Urothelium cell line (cell line): ENCODE measurements around the gene KCNA2.
A peak's percentile ranks its signal among the peaks of the same experiment; 100 is the strongest.

Source experiments
- DNase-seq: peaks from one replicate; pipeline ENCODE4 v3.0.0; 2011; ENCODE audit warnings: low spot score, mixed read lengths
- FAIRE-seq: peaks from 2 replicates; lab custom pipeline; 2011; peaks lifted over from hg19 to GRCh38; lab: Jason Lieb, UNC

KCNA2 gene

DNA sequence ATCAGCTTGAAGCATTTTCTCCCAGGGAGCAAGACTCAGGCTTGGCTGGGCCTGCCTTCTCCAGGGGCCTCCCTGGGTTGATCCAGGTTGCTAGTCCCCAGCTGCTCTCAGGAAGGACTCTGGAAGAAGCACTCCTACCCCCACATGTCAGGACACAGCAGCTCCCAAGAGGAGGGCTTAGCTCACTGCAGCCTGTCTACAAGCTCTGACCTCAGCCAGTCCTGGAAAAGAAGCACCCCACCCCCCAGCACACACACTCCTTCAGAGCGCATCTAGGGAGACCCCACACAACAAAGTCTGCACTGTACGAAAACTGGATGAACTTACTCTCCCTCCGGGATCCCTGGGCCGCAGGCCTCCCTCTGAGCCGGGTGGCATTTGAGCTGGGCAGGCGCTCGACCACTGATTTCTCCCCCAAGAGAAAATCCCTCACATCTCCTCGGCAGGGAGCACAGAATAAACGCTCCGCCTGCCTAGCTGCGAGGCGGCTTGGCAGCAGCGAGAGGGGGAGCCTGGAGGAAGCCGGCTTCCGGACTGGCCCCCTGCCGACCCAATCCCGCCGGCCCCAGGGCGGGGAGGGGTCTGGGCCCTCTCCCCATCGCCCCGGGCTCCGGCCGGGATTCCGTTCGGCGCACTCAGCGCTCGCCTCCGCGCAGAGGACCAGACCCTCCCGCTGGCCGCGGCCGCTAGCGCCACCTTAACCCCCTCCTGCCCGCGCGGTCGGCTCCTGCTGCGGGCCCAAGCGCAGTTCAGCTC is at the start of gene KCNA2:
TSS of gene KCNA2 (minus strand) at position 458 of the 756 bp plus-strand sequence. CDS start 1,576 bp downstream, outside the sequence.
- FAIRE-seq: peak; percentile 9
- DNase-seq: peak; percentile 85

DNA sequence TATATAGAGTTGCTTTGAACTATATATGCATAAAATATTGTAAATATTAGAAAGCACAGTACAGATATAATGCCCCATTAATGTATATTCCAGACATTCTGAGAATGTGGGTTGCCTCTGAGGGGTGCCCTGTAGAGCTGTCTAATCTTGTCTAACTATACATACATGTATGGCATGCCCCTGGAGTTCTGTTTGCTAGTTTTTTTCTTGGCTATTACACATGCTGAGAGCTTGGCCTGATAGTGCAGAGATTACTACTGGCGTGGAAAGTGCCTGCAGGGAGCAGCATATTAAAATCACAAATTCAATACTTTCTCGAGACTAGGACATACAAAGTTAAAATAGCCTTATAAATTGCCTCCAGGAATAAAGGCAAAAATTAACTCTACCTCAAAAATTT is 44.5 kb upstream of the KCNA2 start:
- no peak for DNase-seq
- FAIRE-seq: no peak

DNA sequence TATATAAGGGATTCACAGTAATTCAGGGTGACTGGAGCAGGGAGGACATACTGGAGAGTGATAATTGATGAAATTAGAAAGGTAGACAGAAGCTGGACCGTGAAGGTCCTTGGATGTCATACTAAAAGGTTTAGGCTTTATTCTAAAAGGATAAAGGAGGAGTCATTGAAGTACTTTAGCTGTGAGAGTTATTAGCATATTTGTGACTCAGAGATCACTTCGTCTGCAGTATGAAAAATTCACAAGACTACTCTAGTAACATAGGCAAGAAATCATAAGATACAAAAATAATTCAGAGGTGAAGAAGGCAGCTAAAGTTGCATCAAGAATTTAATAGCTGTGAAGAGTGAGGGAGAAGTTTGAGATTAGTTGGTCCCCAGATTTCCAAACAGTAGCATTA is 42.3 kb upstream of the KCNA2 start:
- DNase-seq (no peak), FAIRE-seq (no peak)

DNA sequence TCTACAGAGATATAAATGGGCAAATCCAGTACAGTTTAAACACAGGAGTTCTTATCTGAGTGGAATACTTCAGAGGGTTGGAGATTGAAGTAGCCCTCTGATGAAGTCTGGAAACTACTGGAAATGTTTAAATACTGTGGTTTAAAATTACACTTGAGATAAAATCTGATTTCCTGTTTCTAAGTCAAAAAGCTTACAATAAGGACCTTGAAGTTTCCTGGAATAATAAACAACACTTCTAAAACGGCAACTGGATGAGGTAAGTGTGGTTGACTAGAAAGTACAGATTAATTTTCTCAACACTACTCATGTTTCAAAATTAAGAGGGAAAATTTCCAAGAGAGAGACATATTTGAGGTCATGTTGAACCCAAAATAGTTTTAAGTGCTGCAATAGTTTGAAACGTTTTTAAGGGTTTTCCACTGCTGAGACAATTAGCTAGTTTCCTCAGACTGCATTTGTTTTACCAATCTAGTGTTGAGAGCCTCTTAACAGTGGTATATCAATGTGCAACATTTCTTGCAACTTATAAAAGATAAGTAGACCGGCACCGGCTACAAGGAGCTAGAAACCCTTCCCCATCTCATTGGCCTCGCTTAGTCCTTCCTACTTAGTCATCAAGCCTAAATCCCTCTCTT is 41.2 kb upstream of the KCNA2 start:
- FAIRE-seq (no peak), DNase-seq (no peak)

DNA sequence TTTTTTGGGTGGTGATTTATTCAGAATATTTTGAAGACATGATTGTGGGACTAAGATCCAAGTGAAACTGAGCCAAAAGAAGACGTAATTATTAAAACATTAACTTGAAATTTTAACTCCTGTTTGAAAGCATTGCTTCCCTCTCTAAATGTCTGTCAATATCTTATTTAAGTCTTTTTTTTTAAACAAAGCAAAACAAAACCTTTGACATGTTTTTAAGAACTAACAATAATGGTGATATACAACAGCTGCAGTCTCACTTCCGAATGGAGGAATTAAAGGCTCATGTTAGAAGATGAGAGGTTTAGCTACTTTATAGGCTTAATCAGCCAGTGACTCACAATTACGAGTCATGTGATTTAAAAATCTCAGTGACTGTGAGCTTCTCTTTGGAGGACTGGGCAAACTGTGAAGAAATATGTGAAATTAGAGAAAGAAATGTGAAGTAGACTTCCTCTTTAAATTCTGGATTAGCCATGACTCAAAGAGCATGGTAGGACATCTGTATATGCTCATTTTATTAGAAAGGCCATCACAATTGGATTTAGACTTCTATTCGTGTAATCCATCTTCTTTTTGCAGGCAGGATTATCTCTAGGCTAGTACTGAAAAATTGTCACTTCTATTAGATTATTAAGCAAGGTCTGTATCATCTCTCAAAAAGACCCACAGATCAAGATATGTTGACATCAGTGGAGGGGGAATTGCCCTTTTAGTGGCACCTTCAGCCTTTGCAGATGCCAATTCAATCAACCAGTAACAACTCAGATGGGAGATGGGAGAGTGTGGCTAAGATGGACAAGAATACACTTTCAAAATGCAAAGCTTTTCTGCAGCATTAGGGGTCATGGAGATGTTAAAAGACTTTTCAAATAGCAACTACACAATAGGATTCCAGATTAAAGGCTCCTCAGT is 39.9 kb upstream of the KCNA2 start:
- no peak for FAIRE-seq

DNA sequence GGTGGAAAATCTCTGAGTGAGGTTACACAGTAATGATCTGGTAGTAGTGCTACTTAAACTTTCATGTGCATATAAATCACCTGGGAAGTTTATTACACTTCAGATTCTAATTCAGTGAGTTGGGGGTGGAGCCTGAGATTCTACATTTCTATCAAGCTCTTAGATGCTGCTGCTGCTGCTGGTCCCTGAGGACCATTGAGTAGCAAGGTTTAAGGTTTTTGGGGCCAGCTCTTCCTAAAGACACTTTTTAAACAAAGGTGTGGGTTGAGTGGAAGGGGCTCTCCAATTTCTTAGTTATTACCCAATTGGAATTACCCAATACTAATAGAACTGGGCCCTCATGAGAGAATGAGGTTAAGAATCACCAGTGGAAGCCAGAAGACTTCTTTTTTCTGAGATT is 39.1 kb upstream of the KCNA2 start:
- DNase-seq (no peak), FAIRE-seq (no peak)

More for the DNA sequence above, 39.9 kb upstream of the KCNA2 start:
- peak; percentile 37 for DNase-seq

DNA sequence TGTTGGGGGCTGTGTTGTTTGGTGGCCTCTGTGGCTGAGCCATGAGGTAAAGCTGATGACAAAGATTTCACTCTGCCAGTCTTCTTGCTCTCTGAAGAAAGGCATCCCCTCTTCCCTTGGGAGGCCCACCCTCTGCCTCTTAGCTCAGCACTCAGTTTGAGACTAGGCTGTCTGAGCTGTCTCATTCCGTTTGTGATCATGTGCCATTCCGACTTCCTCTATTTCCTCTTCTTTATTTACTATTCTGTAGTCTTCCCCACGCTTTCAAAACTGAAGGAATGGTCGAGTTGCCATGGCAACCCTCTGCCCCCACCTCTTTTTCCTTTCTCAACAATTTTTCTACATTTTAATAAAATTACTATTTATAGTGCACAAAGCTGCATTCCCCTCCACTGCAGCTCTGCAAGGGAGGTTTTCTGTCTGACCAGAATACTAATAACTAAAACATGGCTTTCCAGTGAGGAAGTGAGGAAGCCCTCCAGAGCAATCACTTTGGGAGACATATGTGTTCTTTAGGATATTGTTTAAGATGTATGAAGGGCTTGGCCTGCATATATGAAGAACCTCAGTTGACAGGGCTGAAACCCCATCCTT is 37.8 kb upstream of the KCNA2 start:
- FAIRE-seq (no peak), DNase-seq (no peak)

DNA sequence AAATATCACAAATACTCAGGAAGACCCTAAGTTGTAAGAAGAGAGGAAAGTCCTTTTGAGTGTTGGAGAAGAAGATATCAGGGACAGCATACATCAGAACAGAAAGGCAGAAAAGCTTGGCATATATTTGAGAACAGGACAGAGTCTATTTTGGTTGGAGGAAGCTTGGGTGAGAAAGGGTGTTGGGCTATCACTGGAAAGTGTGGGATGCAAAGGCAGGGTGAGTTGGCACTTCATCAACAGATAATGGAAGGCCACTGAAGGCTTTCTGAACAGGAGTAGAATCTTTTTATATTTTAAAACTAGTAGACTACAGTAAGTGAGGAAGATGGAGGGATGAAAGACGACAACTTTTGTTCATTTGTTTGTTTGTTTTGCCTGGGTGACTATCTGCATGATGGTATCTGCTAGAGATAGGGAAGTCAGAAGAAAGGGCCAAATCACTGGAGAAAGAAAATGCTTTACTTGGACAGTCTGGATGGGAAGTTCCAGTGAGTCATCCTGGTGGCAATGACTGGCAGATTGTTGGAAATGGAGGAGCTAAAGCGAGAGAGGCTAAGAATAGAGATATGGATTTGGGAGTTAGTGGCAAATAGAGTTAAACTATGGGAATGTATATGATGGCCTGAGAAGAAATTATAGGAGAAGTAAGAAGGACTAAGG is 33.7 kb upstream of the KCNA2 start:
- no peak for FAIRE-seq

DNA sequence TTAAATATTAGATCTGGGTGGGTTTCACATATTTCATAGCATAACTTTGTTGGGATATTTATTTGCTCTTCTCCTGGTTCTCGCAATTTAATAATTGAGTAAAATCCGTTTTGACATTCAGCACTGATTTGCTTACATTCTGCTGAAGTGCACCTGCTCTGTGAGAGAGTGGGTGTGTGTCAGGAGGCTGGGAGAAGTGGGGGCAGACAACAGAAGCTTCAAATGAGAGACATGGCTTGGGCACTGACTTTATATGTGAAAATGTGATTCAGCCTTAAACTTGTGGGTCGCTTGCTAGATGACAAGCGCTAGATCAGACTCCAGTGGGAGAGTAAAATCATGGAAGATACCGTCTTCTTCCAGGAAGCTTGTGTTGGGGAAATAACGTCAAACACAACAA is 32.4 kb upstream of the KCNA2 start:
- FAIRE-seq: no peak

More for the DNA sequence above, 33.7 kb upstream of the KCNA2 start:
- DNase-seq: no peak

DNA sequence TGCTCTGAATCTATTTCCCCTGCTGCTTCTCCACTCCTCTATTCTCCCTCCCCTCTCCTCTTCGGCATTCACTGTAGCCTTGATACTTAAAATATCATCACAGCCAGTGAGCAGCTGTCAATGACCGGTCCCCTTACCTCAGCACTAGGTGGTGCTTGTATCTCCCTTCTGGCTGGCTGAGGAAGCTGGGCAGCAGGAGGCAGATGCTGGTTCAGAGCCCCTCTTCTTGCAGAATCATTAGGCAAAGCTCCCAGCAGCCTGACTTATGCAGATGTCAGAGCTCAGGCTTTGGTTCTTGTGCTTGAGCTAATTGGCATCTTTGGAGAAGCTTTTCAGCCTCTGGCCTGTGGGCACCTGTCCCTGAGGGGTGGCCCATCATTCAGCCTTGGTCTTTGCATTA is 31.9 kb upstream of the KCNA2 start:
- FAIRE-seq (no peak), DNase-seq (no peak)

More for the DNA sequence above, 32.4 kb upstream of the KCNA2 start:
- DNase-seq: no peak

DNA sequence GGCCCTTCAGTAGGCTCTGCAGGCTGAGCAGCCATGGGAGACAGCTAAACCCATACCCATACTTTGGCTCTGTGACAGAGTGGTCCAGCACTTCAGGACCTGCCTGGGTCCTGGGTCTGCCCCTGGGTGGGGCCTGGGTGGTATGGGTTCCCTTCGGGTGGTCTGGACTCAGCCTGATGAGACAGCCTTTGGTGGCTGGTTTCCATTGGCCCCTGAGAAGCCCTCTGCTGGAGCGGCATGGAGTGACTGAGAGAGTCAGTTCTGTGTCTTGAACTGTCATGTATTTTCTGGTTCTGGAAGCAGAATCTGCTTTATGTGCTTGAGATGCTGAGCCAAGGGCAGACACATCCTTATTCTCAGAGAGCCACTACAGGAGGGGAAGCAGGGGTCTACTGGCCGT is 31.3 kb upstream of the KCNA2 start:
- no peak for FAIRE-seq

DNA sequence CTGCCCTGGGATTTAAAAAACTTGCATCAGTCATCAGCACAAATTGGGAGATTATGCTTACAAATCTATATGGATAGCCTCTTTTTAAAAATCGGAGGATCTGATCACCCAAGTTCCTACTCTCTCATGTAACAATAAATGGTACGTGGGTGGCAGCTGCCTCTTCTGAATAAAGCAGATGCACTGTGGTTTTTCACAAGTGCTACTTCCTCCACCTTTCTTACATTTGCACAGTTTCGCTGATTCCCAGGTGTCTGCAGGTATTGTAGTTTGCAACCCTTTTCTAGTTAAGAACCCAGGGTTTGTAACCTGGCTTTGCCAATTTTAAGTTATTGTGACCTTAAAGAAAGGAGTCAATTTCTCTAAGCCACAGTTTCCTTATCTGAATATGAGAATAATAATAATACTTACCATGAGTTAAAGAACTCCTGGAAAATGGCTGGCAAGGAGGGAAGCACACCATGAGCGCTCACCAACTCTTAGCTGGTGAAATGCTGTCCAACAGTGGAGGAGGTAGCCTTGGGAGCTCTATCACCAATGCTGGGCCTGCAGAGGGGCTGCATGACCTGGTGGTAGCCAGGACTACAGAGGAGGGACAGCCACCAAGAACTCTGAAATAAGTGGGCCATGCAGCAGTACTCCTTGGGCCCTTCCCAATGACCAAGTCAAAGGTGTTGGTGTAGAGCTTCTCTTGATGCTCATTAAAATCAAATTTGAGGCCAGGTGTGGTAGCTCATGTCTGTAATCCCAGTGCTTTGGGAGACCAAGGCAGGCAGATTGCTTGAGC is 30.2 kb upstream of the KCNA2 start:
- DNase-seq (no peak), FAIRE-seq (no peak)

More for the DNA sequence above, 31.3 kb upstream of the KCNA2 start:
- DNase-seq: no peak

DNA sequence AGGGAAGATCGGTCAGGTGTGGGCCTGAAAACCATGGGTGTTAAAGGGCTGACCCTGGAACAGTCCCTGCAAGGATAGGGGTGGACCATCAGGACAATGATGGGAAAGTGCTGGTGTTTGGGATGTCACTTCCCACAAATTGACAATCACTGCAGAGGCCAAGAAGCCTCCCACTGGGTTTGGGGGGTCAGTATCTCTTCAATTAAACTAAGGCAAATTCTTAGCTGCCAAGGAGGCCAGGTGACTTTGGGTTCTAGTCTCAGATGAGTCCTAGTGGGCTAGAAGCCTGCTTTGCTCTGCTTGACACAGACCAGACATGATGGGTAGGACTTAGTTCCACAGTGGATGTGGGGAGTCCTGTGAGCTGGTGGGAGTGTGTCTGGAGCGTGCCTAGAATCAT is 29.3 kb upstream of the KCNA2 start:
- FAIRE-seq: no peak

DNA sequence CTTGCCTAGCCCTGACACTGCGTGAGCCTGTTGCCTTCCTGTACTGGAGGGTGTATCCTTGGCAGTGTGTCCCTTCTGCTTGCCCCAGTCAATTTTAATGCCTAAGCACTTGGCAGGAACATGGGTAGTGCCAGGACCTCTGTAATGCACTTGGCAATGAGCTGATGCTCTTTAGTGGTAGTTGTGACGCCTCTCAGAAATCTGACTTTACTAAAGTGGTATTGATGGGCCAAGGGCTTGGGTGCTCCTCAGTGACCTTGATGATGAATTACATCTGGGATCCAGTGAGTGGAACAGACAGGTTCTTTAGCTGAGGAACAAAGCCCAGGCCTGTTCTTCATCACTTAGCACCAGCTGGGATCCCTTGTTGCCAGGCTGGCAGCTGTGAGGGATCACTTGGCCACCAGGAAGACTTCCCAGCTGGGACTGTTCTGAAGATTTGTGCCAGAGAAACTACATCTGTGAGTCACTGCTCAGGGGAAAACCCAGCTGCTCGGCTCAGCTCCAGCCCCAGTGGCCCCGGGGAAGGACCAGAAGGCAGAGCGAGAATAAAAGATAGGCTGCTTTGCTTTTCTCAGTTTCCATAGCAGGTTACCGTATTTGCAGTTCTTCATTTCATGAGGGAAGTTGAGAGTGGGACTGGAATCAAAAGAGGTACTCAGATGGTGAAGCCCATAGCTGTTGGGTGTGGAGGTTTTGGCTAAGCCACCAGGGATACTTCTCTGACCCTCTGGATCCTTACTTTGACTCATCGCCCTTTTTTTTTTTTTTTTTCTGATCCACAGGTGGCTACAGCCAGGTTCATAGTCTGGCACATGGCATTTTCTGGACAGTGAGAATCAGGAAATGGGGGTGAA is 28.5 kb upstream of the KCNA2 start:
- DNase-seq (peak; percentile 74), FAIRE-seq (no peak)

More for the DNA sequence above, 29.3 kb upstream of the KCNA2 start:
- DNase-seq: no peak

DNA sequence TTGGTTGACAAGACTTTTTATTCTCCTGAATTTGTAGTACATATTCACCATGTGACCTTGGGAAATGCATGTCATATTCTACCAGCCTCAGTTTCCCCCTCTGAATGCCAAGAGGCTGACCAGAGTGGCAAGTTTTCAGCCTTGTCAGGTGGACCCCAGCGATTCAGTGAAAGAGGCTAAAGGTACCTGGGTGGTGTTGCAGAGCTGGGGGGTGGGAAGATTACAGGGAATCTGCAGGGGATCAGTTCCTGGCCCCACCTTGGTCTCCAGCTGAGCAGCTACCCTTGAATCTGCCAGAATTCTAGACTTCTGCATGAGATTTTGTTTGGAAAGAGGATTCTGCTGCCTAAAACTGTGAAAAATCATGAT is 27.9 kb upstream of the KCNA2 start:
- no peak for DNase-seq
- FAIRE-seq: no peak

DNA sequence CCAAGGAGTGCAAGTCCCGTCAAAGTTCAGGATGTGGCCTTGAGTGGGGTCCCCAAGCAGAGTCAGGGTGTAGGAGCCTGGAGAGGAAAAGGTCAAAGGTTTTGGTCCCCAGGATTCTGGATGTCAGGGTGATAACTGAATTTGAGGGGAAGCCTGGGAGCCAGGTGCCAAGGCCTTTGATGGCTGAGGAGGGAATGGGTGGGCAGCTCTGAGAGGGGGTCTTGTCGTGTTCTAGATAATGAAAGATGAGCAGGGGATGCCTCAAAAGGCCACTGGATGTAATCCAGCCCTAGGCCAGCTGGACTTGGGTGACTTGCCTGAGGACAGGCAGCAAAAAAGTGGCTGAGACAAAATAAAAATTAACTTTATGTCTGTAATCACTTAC is 27.5 kb upstream of the KCNA2 start:
- DNase-seq (no peak), FAIRE-seq (no peak)

DNA sequence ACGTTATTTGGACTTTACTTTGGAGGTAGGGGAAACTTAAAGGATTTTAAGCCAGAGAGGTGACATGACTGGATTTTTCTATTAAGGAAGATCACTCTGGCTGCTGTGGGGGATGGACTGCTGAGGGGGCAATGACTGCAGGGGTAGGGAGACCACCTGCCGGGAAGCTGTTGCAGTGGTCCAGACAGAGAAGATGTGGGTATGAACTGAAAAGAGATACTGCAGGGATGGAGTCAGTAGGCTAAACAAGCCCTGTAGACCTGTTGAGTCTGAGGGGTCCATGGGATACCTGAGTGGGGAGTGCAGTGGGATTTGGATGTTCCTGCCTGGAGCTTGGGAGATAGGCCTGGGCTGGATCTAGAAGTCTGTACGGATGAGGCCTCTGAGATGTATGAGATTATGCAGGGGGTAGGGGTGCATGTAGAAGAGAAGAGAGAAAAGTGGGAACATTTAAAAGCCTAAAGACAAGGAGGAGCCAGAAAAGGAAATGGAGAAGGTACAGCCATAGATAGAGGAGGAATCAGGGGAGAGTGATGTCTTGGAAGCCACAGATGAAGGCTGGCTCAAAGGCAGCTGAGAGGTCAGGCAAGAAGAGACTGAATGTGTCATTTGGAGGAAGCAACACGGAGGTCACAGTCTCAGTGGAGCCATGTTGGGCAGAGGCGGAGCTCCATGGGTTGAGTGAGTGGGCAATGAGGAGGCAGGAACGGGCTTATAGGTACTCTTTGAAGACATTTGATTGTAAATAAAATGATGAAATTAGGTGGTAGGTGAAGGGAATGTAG is 25.9 kb upstream of the KCNA2 start:
- no peak for FAIRE-seq
- DNase-seq: no peak
